Measurements from ENCODE around the gene KLRB1.

DNA sequence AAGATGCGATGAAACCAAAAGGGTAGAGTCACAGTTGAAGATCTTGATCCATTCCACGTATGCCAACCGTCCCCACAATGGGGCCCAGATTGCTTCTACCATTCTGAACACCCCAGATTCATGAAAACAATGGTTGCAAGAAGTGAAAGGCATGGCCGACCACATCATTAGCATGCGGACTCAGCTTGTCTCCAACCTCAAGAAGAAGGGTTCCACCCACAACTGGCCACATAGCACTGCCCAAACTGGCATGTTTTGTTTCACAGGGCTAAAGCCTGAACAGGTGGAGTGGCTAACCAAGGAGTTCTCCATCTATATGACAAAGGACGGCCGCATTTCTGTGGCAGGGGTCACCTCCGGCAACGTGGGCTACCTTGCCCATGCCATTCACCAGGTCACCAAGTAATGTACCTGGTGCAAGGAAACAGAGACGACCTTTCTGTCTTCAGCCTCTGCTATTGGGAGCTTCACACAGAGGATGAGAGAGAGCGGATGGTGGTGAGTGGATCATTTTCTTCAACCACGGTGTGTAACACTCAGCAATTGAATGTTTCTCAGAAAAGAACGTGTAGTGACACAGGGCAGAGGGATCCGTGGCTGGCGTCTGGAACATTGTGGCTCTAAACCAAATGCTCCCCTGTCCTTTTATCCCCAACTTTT lies 35.0 kb upstream of the KLRB1 start:
- TF ChIP-seq POLR2AphosphoS5 (IDR thresholded peaks at IDR 0.05): no peak
- TF ChIP-seq CTCF (IDR thresholded peaks at IDR 0.05): no peak
- no peak for TF ChIP-seq POLR2A (IDR thresholded peaks at IDR 0.05)
